DOHH2 (cell line): ENCODE results near the gene ROBO1.

Experiments
- H3F3A ChIP-seq: fragments of 200-600 bp; sonication (generic), shearing (Covaris generic); 2 replicates; pipeline ENCODE4 v1.6.0; 2016; ENCODE audit warnings: antibody characterized with exemption, mild to moderate bottlenecking; ENCODE audit not compliant: control insufficient read depth, insufficient read depth
- H3K27ac ChIP-seq: fragments of 200-600 bp; sonication (generic); 2 replicates; pipeline ENCODE4 v1.5.1; 2014; ENCODE audit warnings: low read depth, mild to moderate bottlenecking, low read length, moderate library complexity
- H3K27me3 ChIP-seq: fragments of 200-600 bp; sonication (generic); 2 replicates; pipeline ENCODE4 v1.6.1; 2014; ENCODE audit warnings: mild to moderate bottlenecking, low read length, mixed read lengths; ENCODE audit not compliant: control insufficient read depth
- H3K36me3 ChIP-seq: fragments of 200-600 bp; sonication (generic); 2 replicates; pipeline ENCODE4 v1.6.1; 2014; ENCODE audit warnings: mild to moderate bottlenecking, low read length, moderate library complexity, mixed read lengths; ENCODE audit not compliant: control insufficient read depth
- H3K4me1 ChIP-seq: fragments of 200-600 bp; sonication (generic); 2 replicates; pipeline ENCODE4 v1.6.1; 2014; ENCODE audit warnings: mild to moderate bottlenecking, low read length, mixed read lengths; ENCODE audit not compliant: control insufficient read depth
- H3K4me2 ChIP-seq: fragments of 200-600 bp; sonication (generic); 2 replicates; pipeline ENCODE4 v1.6.0; 2014; ENCODE audit warnings: mild to moderate bottlenecking, low read length, moderate library complexity
- H3K4me3 ChIP-seq: fragments of 200-600 bp; sonication (generic); 2 replicates; pipeline ENCODE4 v1.5.1; 2014; ENCODE audit warnings: mild to moderate bottlenecking, low read length, mixed read lengths
- H3K79me2 ChIP-seq: fragments of 200-600 bp; sonication (generic); 2 replicates; pipeline ENCODE4 v1.6.1; 2014; ENCODE audit warnings: mild to moderate bottlenecking, low read length, mixed read lengths; ENCODE audit not compliant: control insufficient read depth
- H3K9me2 ChIP-seq: fragments of 200-600 bp; sonication (generic); replicated peaks from 2 replicates; pipeline ENCODE4 v1.6.1; 2014; ENCODE audit warnings: mild to moderate bottlenecking, low read length, mixed read lengths; ENCODE audit not compliant: control insufficient read depth
- H3K9me3 ChIP-seq: fragments of 200-600 bp; sonication (generic); 2 replicates; pipeline ENCODE4 v1.6.1; 2014; ENCODE audit warnings: antibody characterized with exemption, low read length, mixed read lengths; ENCODE audit not compliant: control insufficient read depth, insufficient read depth
- H4K20me1 ChIP-seq: fragments of 200-600 bp; sonication (generic); 2 replicates; pipeline ENCODE4 v1.6.0; 2014; ENCODE audit warnings: low read depth, mild to moderate bottlenecking, antibody characterized with exemption, low read length, moderate library complexity; ENCODE audit not compliant: control insufficient read depth, insufficient read depth
- CTCF ChIP-seq: fragments of 200-600 bp; sonication (generic); IDR thresholded peaks from one replicate; pipeline ENCODE4 v1.5.1; 2014; ENCODE audit warnings: antibody characterized with exemption, mild to moderate bottlenecking, low read depth, low read length; ENCODE audit not compliant: poor library complexity, severe bottlenecking
- EZH2phosphoT487 ChIP-seq: fragments of 200-600 bp; sonication (generic); IDR thresholded peaks from 2 replicates; pipeline ENCODE4 v1.6.1; 2017; ENCODE audit warnings: borderline replicate concordance, mild to moderate bottlenecking, antibody characterized with exemption, low read length, moderate library complexity, mixed read lengths

ROBO1 gene

GRCh38 chr3:79672731-79673130, 95.1 kb downstream of the ROBO1 start:
- no peaks in the 10 kb centered on the region for H3K79me2 ChIP-seq
- no peak overlapping the region for H3K4me3 ChIP-seq
- no peaks in the 10 kb centered on the region for H3K27me3 ChIP-seq
- no peaks in the 10 kb centered on the region; the same call in 1 of the 2 replicates for H3K9me3 ChIP-seq
- H3F3A ChIP-seq: no peaks in the 10 kb centered on the region
- no peak overlapping the region for H3K4me2 ChIP-seq
- H4K20me1 ChIP-seq: no peaks in the 10 kb centered on the region
- H3K27ac ChIP-seq: no peak overlapping the region
- H3K4me1 ChIP-seq: no peaks in the 10 kb centered on the region
- H3K36me3 ChIP-seq: no peaks in the 10 kb centered on the region
- H3K9me2 ChIP-seq: no peaks in the 10 kb centered on the region
- no peak for TF ChIP-seq CTCF
- TF ChIP-seq EZH2phosphoT487: no peak

GRCh38 chr3:79672075-79672474, 95.7 kb downstream of the ROBO1 start:
- Histone ChIP-seq H3K27me3 (no peaks in the 10 kb centered on the region), H3K9me3 (no peaks in the 10 kb centered on the region; the same call in 1 of the 2 replicates), H3K9me2 (no peaks in the 10 kb centered on the region), H3K27ac (no peak overlapping the region), H3K4me3 (no peak overlapping the region), H4K20me1 (no peaks in the 10 kb centered on the region), H3K79me2 (no peaks in the 10 kb centered on the region), H3K36me3 (no peaks in the 10 kb centered on the region), H3K4me1 (no peaks in the 10 kb centered on the region), H3F3A (no peaks in the 10 kb centered on the region), H3K4me2 (no peak overlapping the region)
- TF ChIP-seq EZH2phosphoT487: no peak

- no peak overlapping the region for H3K4me2 ChIP-seq
- no peaks in the 10 kb centered on the region for H3K9me3 ChIP-seq
- no peaks in the 10 kb centered on the region for H3K27me3 ChIP-seq
- H3K36me3 ChIP-seq: no peaks in the 10 kb centered on the region
- no peak overlapping the region for H3K27ac ChIP-seq
- no peaks in the 10 kb centered on the region for H3F3A ChIP-seq
- H3K4me1 ChIP-seq: no peaks in the 10 kb centered on the region
- TF ChIP-seq EZH2phosphoT487 (no peak), CTCF (no peak)
- no peaks in the 10 kb centered on the region for H4K20me1 ChIP-seq
- no peaks in the 10 kb centered on the region for H3K79me2 ChIP-seq
- no peak overlapping the region for H3K4me3 ChIP-seq
- no peaks in the 10 kb centered on the region for H3K9me2 ChIP-seq
Observed at GRCh38 chr3:79670178-79670577, 97.6 kb downstream of the ROBO1 start.

- Histone ChIP-seq H3K27me3 (no peaks in the 10 kb centered on the region), H3K36me3 (no peaks in the 10 kb centered on the region), H3K27ac (no peak overlapping the region), H3K79me2 (no peaks in the 10 kb centered on the region), H3K4me1 (no peaks in the 10 kb centered on the region), H4K20me1 (no peaks in the 10 kb centered on the region), H3F3A (no peaks in the 10 kb centered on the region), H3K4me2 (no peak overlapping the region), H3K4me3 (no peak overlapping the region), H3K9me2 (no peaks in the 10 kb centered on the region), H3K9me3 (0 out of 2 replicates have a peak, but pooled peaks cover 2% of the 10 kb centered on the region)
- TF ChIP-seq EZH2phosphoT487 (no peak), CTCF (no peak)
Observed at GRCh38 chr3:79664455-79664854, 103.3 kb downstream of the ROBO1 start.
